MCF 10A (cell line): ENCODE measurements around the gene SSR3. TPM values are rescaled to one million over a fixed set of nuclear protein-coding genes. Genes with fewer than 3 reads are reported as not detected.
A peak's percentile ranks its signal among the peaks of the same experiment; 100 is the strongest.

Experiments
- BruUV-seq: library from RNA; stranded (reverse); fragments of 400-500 nt; replicated peaks from 2 replicates; lab custom pipeline; 2021; lab: Mats Ljungman, UMichigan
- CTCF ChIA-PET: fragments of 300-600 bp; sonication (Branson Sonifier 250); formaldehyde crosslinking; extraction: SDS; loops from one replicate; lab custom pipeline; 2021; ENCODE audit warnings: antibody characterized with exemption, inconsistent platforms; lab: Yijun Ruan, JAX
- POLR2A ChIA-PET: fragments of 300-600, 350-650 bp; sonication (Branson Sonifier 250); formaldehyde crosslinking; extraction: SDS; loops from one replicate; lab custom pipeline; 2020; ENCODE audit warnings: antibody characterized with exemption, inconsistent platforms; lab: Yijun Ruan, JAX
- DNase-seq: peaks from one replicate; pipeline ENCODE4 v3.0.0-alpha.2; 2018; ENCODE audit not compliant: unreplicated experiment
- H3K27ac Mint-ChIP-seq: one replicate; pipeline ENCODE4 v1.8.0; 2022; ENCODE audit warnings: mild to moderate bottlenecking, low read depth, mixed read lengths; ENCODE audit not compliant: unreplicated experiment
- H3K27me3 Mint-ChIP-seq: one replicate; pipeline ENCODE4 v1.8.0; 2022; ENCODE audit warnings: mixed read lengths; ENCODE audit not compliant: insufficient read depth, unreplicated experiment
- H3K36me3 Mint-ChIP-seq: one replicate; pipeline ENCODE4 v1.8.0; 2022; ENCODE audit warnings: mild to moderate bottlenecking, moderate library complexity, mixed read lengths; ENCODE audit not compliant: insufficient read depth, unreplicated experiment
- H3K4me1 Mint-ChIP-seq: one replicate; pipeline ENCODE4 v1.8.0; 2022; ENCODE audit warnings: mixed read lengths; ENCODE audit not compliant: insufficient read depth, unreplicated experiment
- H3K4me3 Mint-ChIP-seq: one replicate; pipeline ENCODE4 v1.8.0; 2022; ENCODE audit warnings: mild to moderate bottlenecking, moderate library complexity, mixed read lengths; ENCODE audit not compliant: unreplicated experiment
- H3K9me3 Mint-ChIP-seq: one replicate; pipeline ENCODE4 v1.8.0; 2022; ENCODE audit warnings: mixed read lengths; ENCODE audit not compliant: unreplicated experiment
- CTCF ChIP-seq: fragments of 200-600 bp; IDR thresholded peaks from one replicate; pipeline ENCODE4 v1.8.0; 2022; ENCODE audit warnings: antibody characterized with exemption, mild to moderate bottlenecking; ENCODE audit not compliant: unreplicated experiment
- intact Hi-C: fragments of 100-400 bp; cut with micrococcal nuclease; formaldehyde crosslinking; loops from 2 replicates; pipeline ENCODE4 v1.14.1; 2022
- total RNA-seq: library from RNA; stranded (reverse); gene quantifications from 2 replicates; pipeline ENCODE4 v1.2.3, GENCODE V29; 2022

SSR3 gene
- total RNA-seq, 1 experiment from 2014 or later = 447 TPM

- Mint-ChIP-seq H3K27ac (no peak overlapping the region), H3K4me1 (peaks cover 7% of the 10 kb centered on the region), H3K27me3 (peaks cover 9% of the 10 kb centered on the region), H3K36me3 (no peaks in the 10 kb centered on the region), H3K4me3 (no peak overlapping the region), H3K9me3 (no peaks in the 10 kb centered on the region)
- ChIA-PET POLR2A (interaction anchor here (0.6 to 0.7 kb wide), 2 partner anchors 529 to 536 kb away, joined by 3 to 4 read pairs; no protein-coding TSS in a partner anchor), CTCF (interaction anchor here (0.6 to 1.3 kb wide), 3 partner anchors 12 to 524 kb away, joined by 3 to 4 read pairs (median 3); no protein-coding TSS in a partner anchor)
- no TSS peak for BruUV-seq
- intact Hi-C loops = no loop called here
- DNase-seq = no peak
- no peak for TF ChIP-seq CTCF
Measured at GRCh38 chr3:156558389-156558788, 3.5 kb upstream of the SSR3 start.

GRCh38 chr3:156554515-156554841 is 439 bp downstream of the SSR3 start:
- CTCF ChIA-PET = interaction anchor here (0.8 to 3.4 kb wide), 10 partner anchors 11 to 583 kb away, joined by 3 to 20 read pairs (median 4); partner anchors contain the start of gene TIPARP
- intact Hi-C loops = loop anchor here (2.0 kb wide), 1 partner anchor 264 kb away; no protein-coding TSS in a partner anchor
- POLR2A ChIA-PET = interaction anchor here (0.7 to 4.6 kb wide), 42 partner anchors 9 to 621 kb away, joined by 3 to 157 read pairs (median 6); partner anchors contain the start of genes CCNL1 and TIPARP
- no peaks in the 10 kb centered on the region for H3K9me3 Mint-ChIP-seq
- no peaks in the 10 kb centered on the region for H3K27me3 Mint-ChIP-seq
- DNase-seq = no peak
- H3K36me3 Mint-ChIP-seq = peaks cover 32% of the 10 kb centered on the region
- TSS peak; percentile 27 for BruUV-seq
- H3K4me1 Mint-ChIP-seq = peaks cover 30% of the 10 kb centered on the region
- peak overlapping the region; percentile 92 for H3K27ac Mint-ChIP-seq
- no peak for TF ChIP-seq CTCF
- peak overlapping the region; percentile 89 for H3K4me3 Mint-ChIP-seq

GRCh38 chr3:156553705-156554356 is 1.1 kb downstream of the SSR3 start:
- intact Hi-C loops = loop anchor here (2.0 kb wide), 1 partner anchor 265 kb away; no protein-coding TSS in a partner anchor
- CTCF ChIA-PET = interaction anchor here (0.5 to 3.4 kb wide), 9 partner anchors 10 to 583 kb away, joined by 3 to 20 read pairs (median 4); partner anchors contain the start of gene TIPARP
- no TSS peak for BruUV-seq
- Mint-ChIP-seq H3K4me3 (peak overlapping the region; percentile 89), H3K27me3 (no peaks in the 10 kb centered on the region), H3K4me1 (peaks cover 30% of the 10 kb centered on the region), H3K27ac (peak overlapping the region; percentile 92), H3K9me3 (no peaks in the 10 kb centered on the region), H3K36me3 (peaks cover 38% of the 10 kb centered on the region)
- DNase-seq = peak; percentile 54
- no peak for TF ChIP-seq CTCF
- POLR2A ChIA-PET = interaction anchor here (0.6 to 4.6 kb wide), 34 partner anchors 11 to 626 kb away, joined by 3 to 157 read pairs (median 7); partner anchors contain the start of genes CCNL1 and TIPARP

- peak overlapping the region; percentile 89 for H3K4me3 Mint-ChIP-seq
- BruUV-seq = no TSS peak
- no peak overlapping the region for H3K27ac Mint-ChIP-seq
- DNase-seq = no peak
- ChIA-PET POLR2A (interaction anchor here (0.9 to 4.6 kb wide), 11 partner anchors 10 to 622 kb away, joined by 3 to 157 read pairs (median 15); partner anchors contain the start of genes CCNL1 and TIPARP), CTCF (interaction anchor here (0.5 to 3.4 kb wide), 4 partner anchors 121 to 584 kb away, joined by 3 to 20 read pairs (median 11); partner anchors contain the start of gene TIPARP)
- no peaks in the 10 kb centered on the region for H3K9me3 Mint-ChIP-seq
- peaks cover 47% of the 10 kb centered on the region for H3K36me3 Mint-ChIP-seq
- intact Hi-C loops = no loop called here
- no peaks in the 10 kb centered on the region for H3K27me3 Mint-ChIP-seq
- no peak for TF ChIP-seq CTCF
- peaks cover 30% of the 10 kb centered on the region for H3K4me1 Mint-ChIP-seq
Measured at GRCh38 chr3:156552973-156553372, 1.9 kb downstream of the SSR3 start.
